ENCODE data around the gene PODNL1.

Gene PODNL1

GRCh38 chr19:13896227-13896626 lies 42.0 kb downstream of the PODNL1 start:
- Histone ChIP-seq H3K36me3 (ENCODE audit: insufficient read depth, low read length) (no peaks in the 10 kb centered on the region), H3K4me3 (ENCODE audit: low read length) (no peak overlapping the region), H3K9me3 (replicated peaks; ENCODE audit: low read length) (no peaks in the 10 kb centered on the region), H3K9ac (ENCODE audit: low read depth, low read length) (no peak overlapping the region), H3K27me3 (ENCODE audit: control insufficient read depth, insufficient read depth, low read length) (no peaks in the 10 kb centered on the region), H3K4me2 (ENCODE audit: low read length) (no peak overlapping the region), H3K4me1 (ENCODE audit: control insufficient read depth, insufficient read depth, low read length) (no peaks in the 10 kb centered on the region)

DNA sequence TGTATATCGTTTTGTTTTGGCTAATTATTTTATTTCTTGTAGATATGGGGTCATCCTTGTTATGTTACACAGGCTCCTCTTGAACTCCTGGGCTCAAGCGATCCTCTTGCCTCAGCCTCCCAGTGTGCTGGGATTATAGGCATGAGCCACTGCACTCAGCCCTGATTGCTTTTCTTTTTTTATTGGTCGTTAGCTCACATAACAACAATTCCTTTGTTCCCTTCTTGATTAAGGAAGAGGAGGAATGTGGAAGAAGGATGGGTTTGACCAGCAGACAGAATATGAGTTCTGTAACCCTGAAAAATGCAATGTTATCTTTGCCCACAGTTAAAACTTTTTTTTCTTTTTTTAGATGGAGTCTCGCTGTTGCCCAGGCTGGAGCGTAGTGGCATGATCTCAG lies 43.7 kb downstream of the PODNL1 start:
- H3K9me3 ChIP-seq (replicated peaks; ENCODE audit: low read length): no peaks in the 10 kb centered on the region
- no peak overlapping the region for H3K4me3 ChIP-seq (ENCODE audit: low read length)
- no peaks in the 10 kb centered on the region for H3K27me3 ChIP-seq (ENCODE audit: control insufficient read depth, insufficient read depth, low read length)
- no peak overlapping the region for H3K9ac ChIP-seq (ENCODE audit: low read depth, low read length)
- no peaks in the 10 kb centered on the region for H3K4me1 ChIP-seq (ENCODE audit: control insufficient read depth, insufficient read depth, low read length)
- no peak overlapping the region for H3K4me2 ChIP-seq (ENCODE audit: low read length)
- H3K36me3 ChIP-seq (ENCODE audit: insufficient read depth, low read length): no peaks in the 10 kb centered on the region

GRCh38 chr19:13892870-13893269 lies 45.3 kb downstream of the PODNL1 start:
- Histone ChIP-seq H3K4me3 (ENCODE audit: low read length) (no peak overlapping the region), H3K9ac (ENCODE audit: low read depth, low read length) (no peak overlapping the region), H3K27me3 (ENCODE audit: control insufficient read depth, insufficient read depth, low read length) (no peaks in the 10 kb centered on the region), H3K9me3 (replicated peaks; ENCODE audit: low read length) (no peaks in the 10 kb centered on the region), H3K4me2 (ENCODE audit: low read length) (no peak overlapping the region), H3K36me3 (ENCODE audit: insufficient read depth, low read length) (no peaks in the 10 kb centered on the region), H3K4me1 (ENCODE audit: control insufficient read depth, insufficient read depth, low read length) (no peaks in the 10 kb centered on the region)

- Histone ChIP-seq H3K36me3 (ENCODE audit: insufficient read depth, low read length) (no peaks in the 10 kb centered on the region), H3K27me3 (ENCODE audit: control insufficient read depth, insufficient read depth, low read length) (no peaks in the 10 kb centered on the region), H3K4me2 (ENCODE audit: low read length) (no peak overlapping the region), H3K9ac (ENCODE audit: low read depth, low read length) (no peak overlapping the region), H3K4me3 (ENCODE audit: low read length) (no peak overlapping the region), H3K4me1 (ENCODE audit: control insufficient read depth, insufficient read depth, low read length) (peaks cover 8% of the 10 kb centered on the region), H3K9me3 (replicated peaks; ENCODE audit: low read length) (no peaks in the 10 kb centered on the region)
Measured at GRCh38 chr19:13890136-13890535, 48.1 kb downstream of the PODNL1 start.

DNA sequence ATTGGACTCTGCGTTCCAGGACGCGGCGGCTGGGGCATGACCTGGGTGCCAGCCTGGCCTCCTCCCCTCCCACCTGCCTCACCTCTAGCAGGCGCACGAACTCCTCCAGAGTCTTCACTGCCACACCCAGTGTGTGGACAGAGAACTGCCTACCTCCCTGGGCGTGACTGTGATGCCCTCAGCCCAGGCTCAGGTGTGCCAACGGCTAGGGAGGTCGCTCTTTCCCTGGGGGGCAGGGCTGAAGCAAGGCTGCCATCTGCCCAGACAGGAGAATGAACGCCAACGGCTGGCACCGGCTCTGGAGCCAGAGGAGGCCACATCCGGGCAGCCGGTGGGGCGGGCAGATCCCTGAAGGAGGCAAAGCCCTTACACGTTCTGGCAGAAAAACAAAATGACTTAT lies 49.9 kb downstream of the PODNL1 start:
- Histone ChIP-seq H3K27me3 (ENCODE audit: control insufficient read depth, insufficient read depth, low read length) (no peaks in the 10 kb centered on the region), H3K9me3 (replicated peaks; ENCODE audit: low read length) (no peaks in the 10 kb centered on the region), H3K4me2 (ENCODE audit: low read length) (no peak overlapping the region), H3K9ac (ENCODE audit: low read depth, low read length) (no peak overlapping the region), H3K4me3 (ENCODE audit: low read length) (no peak overlapping the region), H3K4me1 (ENCODE audit: control insufficient read depth, insufficient read depth, low read length) (peaks cover 8% of the 10 kb centered on the region), H3K36me3 (ENCODE audit: insufficient read depth, low read length) (no peaks in the 10 kb centered on the region)

- no peaks in the 10 kb centered on the region for H3K9me3 ChIP-seq (replicated peaks; ENCODE audit: low read length)
- H3K27me3 ChIP-seq (ENCODE audit: control insufficient read depth, insufficient read depth, low read length): no peaks in the 10 kb centered on the region
- no peaks in the 10 kb centered on the region for H3K36me3 ChIP-seq (ENCODE audit: insufficient read depth, low read length)
- H3K4me3 ChIP-seq (ENCODE audit: low read length): no peak overlapping the region
- no peak overlapping the region for H3K9ac ChIP-seq (ENCODE audit: low read depth, low read length)
- peaks cover 8% of the 10 kb centered on the region for H3K4me1 ChIP-seq (ENCODE audit: control insufficient read depth, insufficient read depth, low read length)
- no peak overlapping the region for H3K4me2 ChIP-seq (ENCODE audit: low read length)
Measured at GRCh38 chr19:13887517-13887916, 50.7 kb downstream of the PODNL1 start.

DNA sequence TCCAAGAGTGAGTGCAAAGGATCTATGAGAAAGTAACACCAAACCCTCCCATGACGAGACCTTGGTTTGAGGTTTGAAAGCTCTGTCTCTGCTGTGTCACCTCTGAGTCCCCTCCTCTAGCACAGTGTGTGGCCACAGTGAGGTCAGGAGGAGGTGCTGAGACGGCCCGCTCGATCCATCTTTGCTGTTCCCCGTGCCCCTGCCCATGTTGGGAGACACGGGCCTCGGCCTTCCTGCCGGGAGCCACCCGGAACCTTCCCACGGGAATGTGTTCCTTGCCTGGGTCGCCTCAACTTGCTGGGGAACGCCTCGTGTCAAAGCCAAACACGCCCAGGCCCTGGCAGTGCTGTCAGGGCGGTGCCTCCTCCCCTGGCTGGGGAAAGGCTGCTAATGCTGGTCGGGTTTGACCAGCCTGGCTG lies 51.2 kb downstream of the PODNL1 start:
- no peak overlapping the region for H3K4me2 ChIP-seq (ENCODE audit: low read length)
- no peaks in the 10 kb centered on the region for H3K27me3 ChIP-seq (ENCODE audit: control insufficient read depth, insufficient read depth, low read length)
- H3K9me3 ChIP-seq (replicated peaks; ENCODE audit: low read length): no peaks in the 10 kb centered on the region
- H3K36me3 ChIP-seq (ENCODE audit: insufficient read depth, low read length): no peaks in the 10 kb centered on the region
- H3K9ac ChIP-seq (ENCODE audit: low read depth, low read length): no peak overlapping the region
- H3K4me1 ChIP-seq (ENCODE audit: control insufficient read depth, insufficient read depth, low read length): peaks cover 11% of the 10 kb centered on the region
- no peak overlapping the region for H3K4me3 ChIP-seq (ENCODE audit: low read length)

DNA sequence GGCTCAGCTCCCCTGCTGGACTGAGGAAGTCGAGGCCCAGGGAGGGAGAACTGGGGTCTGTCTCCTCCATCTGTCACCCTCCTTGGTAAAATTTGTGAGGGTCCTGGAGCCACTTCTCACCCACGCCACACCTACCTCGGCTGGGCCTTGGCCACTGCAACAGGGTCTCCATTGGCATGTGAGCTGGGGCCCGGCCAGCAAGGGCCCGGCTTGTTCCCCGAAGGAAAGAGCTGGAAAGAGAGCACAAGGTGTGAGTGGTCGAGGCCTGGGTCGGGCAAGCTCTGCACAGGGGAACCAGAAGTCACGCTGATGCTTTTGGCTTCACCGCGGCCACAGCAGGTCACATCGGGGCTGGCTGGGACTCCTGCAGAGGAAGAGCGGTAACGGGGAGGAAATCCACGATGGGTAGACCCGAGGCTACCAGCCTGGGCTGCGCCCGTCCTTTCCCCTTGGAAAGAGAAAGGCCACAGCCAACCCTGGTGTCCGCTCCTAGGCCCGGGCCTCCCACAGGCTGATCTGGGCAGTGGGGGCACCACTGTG lies 52.3 kb downstream of the PODNL1 start:
- Histone ChIP-seq H3K36me3 (ENCODE audit: insufficient read depth, low read length) (no peaks in the 10 kb centered on the region), H3K9ac (ENCODE audit: low read depth, low read length) (no peak overlapping the region), H3K9me3 (replicated peaks; ENCODE audit: low read length) (no peaks in the 10 kb centered on the region), H3K4me2 (ENCODE audit: low read length) (no peak overlapping the region), H3K4me3 (ENCODE audit: low read length) (no peak overlapping the region), H3K4me1 (ENCODE audit: control insufficient read depth, insufficient read depth, low read length) (peaks cover 23% of the 10 kb centered on the region), H3K27me3 (ENCODE audit: control insufficient read depth, insufficient read depth, low read length) (no peaks in the 10 kb centered on the region)

DNA sequence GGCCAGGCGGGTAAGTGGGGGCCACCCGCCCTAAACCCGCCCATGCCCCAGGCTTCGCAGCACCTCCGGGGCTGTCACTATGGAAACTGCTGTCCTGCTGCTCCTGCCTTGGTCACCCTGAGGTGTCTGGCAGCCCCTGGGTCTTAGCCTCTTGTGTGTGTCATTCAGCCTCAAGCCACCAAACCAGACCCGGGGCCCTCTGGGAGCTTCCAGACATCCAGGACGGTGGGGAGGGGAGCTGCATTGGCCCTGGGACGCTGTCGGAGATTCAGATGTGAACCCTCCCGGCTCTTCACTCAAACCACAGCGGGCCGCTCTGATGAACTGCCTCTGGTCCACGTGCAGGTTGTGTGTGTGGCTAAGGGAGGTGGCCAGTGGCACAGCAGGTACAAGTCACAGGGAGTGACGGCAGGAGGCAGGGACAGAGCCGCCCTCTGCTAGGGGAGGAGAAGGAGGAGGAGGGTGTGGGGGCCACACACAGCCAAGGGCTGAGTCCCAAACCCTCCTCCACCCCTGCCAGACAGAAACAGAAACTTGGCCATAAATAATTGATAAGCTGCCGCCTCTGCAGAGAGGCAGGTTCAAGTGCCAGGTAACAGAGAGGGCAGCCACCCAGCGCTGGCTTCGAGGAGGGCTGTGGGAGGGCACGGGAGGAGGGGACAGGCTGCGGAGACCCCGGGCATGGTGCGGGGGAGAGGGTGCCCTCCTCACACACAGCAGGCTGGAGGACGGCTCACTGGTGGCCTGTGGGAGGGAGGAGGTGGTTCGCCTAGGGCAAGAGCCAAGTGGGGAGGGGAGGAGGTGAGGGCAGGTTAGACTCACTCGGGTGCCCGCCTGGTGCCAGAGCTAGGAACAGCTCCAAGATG lies 53.3 kb downstream of the PODNL1 start:
- H3K36me3 ChIP-seq (ENCODE audit: insufficient read depth, low read length): no peaks in the 10 kb centered on the region
- no peak overlapping the region for H3K4me3 ChIP-seq (ENCODE audit: low read length)
- no peak overlapping the region for H3K9ac ChIP-seq (ENCODE audit: low read depth, low read length)
- peaks cover 30% of the 10 kb centered on the region for H3K4me1 ChIP-seq (ENCODE audit: control insufficient read depth, insufficient read depth, low read length)
- no peaks in the 10 kb centered on the region for H3K27me3 ChIP-seq (ENCODE audit: control insufficient read depth, insufficient read depth, low read length)
- H3K4me2 ChIP-seq (ENCODE audit: low read length): no peak overlapping the region
- no peaks in the 10 kb centered on the region for H3K9me3 ChIP-seq (replicated peaks; ENCODE audit: low read length)

- Histone ChIP-seq H3K27me3 (ENCODE audit: control insufficient read depth, insufficient read depth, low read length) (no peaks in the 10 kb centered on the region), H3K36me3 (ENCODE audit: insufficient read depth, low read length) (no peaks in the 10 kb centered on the region), H3K9me3 (replicated peaks; ENCODE audit: low read length) (no peaks in the 10 kb centered on the region), H3K4me1 (ENCODE audit: control insufficient read depth, insufficient read depth, low read length) (peaks cover 32% of the 10 kb centered on the region), H3K4me3 (ENCODE audit: low read length) (no peak overlapping the region), H3K4me2 (ENCODE audit: low read length) (no peak overlapping the region), H3K9ac (ENCODE audit: low read depth, low read length) (no peak overlapping the region)
Measured at GRCh38 chr19:13883516-13884064, 54.6 kb downstream of the PODNL1 start.

DNA sequence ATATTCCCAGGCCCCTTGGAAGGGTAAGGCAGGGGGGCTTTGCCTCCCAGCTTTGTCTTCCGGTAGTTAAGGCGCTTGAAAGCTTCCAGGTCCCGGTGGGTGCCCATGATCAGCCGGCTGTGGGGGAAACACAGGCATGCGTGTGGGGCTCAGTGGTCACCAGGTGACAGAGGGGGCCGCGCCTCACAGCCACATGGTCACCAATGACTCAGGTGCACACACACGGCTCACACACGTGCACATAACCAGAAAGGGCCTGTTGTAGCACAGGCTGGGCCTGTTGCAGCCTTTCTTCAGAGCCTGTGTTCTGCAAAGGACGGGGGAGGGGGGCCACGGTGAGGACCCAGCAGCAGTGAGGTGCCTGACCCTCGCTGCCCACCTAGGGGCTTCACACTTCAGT lies 55.4 kb downstream of the PODNL1 start:
- Histone ChIP-seq H3K4me2 (ENCODE audit: low read length) (no peak overlapping the region), H3K36me3 (ENCODE audit: insufficient read depth, low read length) (no peaks in the 10 kb centered on the region), H3K4me3 (ENCODE audit: low read length) (no peak overlapping the region), H3K9ac (ENCODE audit: low read depth, low read length) (no peak overlapping the region), H3K9me3 (replicated peaks; ENCODE audit: low read length) (no peaks in the 10 kb centered on the region), H3K27me3 (ENCODE audit: control insufficient read depth, insufficient read depth, low read length) (no peaks in the 10 kb centered on the region), H3K4me1 (ENCODE audit: control insufficient read depth, insufficient read depth, low read length) (peaks cover 32% of the 10 kb centered on the region)

DNA sequence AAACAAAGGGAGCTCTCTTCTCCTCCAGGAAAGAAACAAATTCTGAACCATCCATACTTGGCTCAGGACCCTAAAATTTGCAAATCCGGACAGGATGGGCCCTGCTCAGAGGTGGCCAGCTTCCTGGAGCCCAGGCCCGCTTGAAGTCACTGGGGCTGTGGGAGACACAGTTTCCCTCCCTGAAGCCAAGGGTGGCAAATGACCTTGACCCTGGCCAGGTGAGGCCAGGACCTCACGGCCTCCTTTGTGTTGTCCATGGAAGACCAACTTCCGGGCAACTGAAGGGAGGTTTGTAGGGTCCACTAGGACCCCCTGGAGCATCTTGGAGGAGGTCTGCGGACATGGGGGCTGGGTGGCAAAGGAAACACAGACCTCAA lies 55.8 kb downstream of the PODNL1 start:
- no peaks in the 10 kb centered on the region for H3K36me3 ChIP-seq (ENCODE audit: insufficient read depth, low read length)
- no peak overlapping the region for H3K9ac ChIP-seq (ENCODE audit: low read depth, low read length)
- peaks cover 29% of the 10 kb centered on the region for H3K4me1 ChIP-seq (ENCODE audit: control insufficient read depth, insufficient read depth, low read length)
- H3K4me2 ChIP-seq (ENCODE audit: low read length): no peak overlapping the region
- no peaks in the 10 kb centered on the region for H3K27me3 ChIP-seq (ENCODE audit: control insufficient read depth, insufficient read depth, low read length)
- H3K4me3 ChIP-seq (ENCODE audit: low read length): no peak overlapping the region
- no peaks in the 10 kb centered on the region for H3K9me3 ChIP-seq (replicated peaks; ENCODE audit: low read length)

Data from skeletal muscle satellite cell (primary cell).